ENCODE results near the gene LY6G5B. TPM values are rescaled to one million over a fixed set of nuclear protein-coding genes. Genes with fewer than 3 reads are reported as not detected.

LY6G5B gene
- total RNA-seq, 2 experiments from 2014 or later: 16.1 to 25.0 TPM

DNA sequence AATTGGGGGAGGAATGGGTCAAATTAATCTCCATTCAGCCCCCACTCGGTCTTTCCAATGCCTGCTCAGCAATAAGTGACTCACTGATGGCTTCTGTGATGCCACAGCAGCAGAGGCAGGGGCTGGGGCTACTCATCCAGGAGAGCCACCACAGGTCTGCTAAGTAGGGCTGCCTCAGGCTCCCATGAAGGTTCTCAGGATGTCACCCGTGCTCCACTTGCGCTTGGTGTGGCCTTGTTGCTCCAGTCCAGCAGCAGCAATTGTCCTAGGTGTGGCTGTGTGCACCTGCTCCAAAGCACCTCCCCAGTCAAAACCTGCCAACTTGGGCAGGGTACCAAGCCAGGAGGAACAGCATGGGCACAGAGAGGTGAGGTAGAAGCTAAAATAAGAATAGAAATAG, 52.4 kb downstream of the LY6G5B start:
- no peak for DNase-seq
- H3K27me3 Mint-ChIP-seq: peaks cover 3% of the 10 kb centered on the region
- H3K9me3 Mint-ChIP-seq (ENCODE audit: low read depth): no peaks in the 10 kb centered on the region
- CTCF ChIA-PET: interaction anchor here (2.2 to 2.3 kb wide), 3 partner anchors 16 to 69 kb away, joined by 6 to 8 read pairs (median 7); no protein-coding TSS in a partner anchor
- no peak overlapping the region for H3K27ac Mint-ChIP-seq
- peaks cover 29% of the 10 kb centered on the region for H3K4me1 Mint-ChIP-seq
- no peak for ATAC-seq
- H3K4me3 Mint-ChIP-seq: no peak overlapping the region
- peaks cover 5% of the 10 kb centered on the region for H3K36me3 Mint-ChIP-seq

Small RNA genes lying within 50 kb of the gene (microRNA-seq; reads per million reads assigned to microRNA genes)
- gene MIR4646 (not detected), gene MIR6832 (not detected)

Other genes starting within 250 kb of the LY6G5B start
- gene MICB, start 171.8 kb upstream of the LY6G5B start, total RNA-seq: 10 to 100 TPM; 44.1 to 63.8 TPM
- not detected for gene MCCD1, start 141.0 kb upstream of the LY6G5B start, total RNA-seq
- 100 to 1,000 TPM; 495 to 503 TPM for gene DDX39B, start 128.0 kb upstream of the LY6G5B start, total RNA-seq
- gene ATP6V1G2, start 123.4 kb upstream of the LY6G5B start, total RNA-seq: 1 to 10 TPM; 1.0 to 3.8 TPM
- gene NFKBIL1, start 122.4 kb upstream of the LY6G5B start, total RNA-seq: 10 to 100 TPM; 13.6 to 16.2 TPM
- 10 to 100 TPM; 21.8 to 70.0 TPM for gene LTA, start 97.7 kb upstream of the LY6G5B start, total RNA-seq
- gene TNF, start 94.4 kb upstream of the LY6G5B start, total RNA-seq: 10 to 100 TPM; 58.8 to 65.1 TPM
- 100 to 1,000 TPM; 608 to 839 TPM for gene LTB, start 87.6 kb upstream of the LY6G5B start, total RNA-seq
- 100 to 1,000 TPM in 1 of 2 experiments, 10 to 100 TPM in 1; 71.6 to 109 TPM for gene LST1, start 83.7 kb upstream of the LY6G5B start, total RNA-seq
- 100 to 1,000 TPM; 137 to 152 TPM for gene NCR3, start 77.0 kb upstream of the LY6G5B start, total RNA-seq
- gene AIF1, start 54.7 kb upstream of the LY6G5B start, total RNA-seq: 10 to 100 TPM; 47.4 to 63.4 TPM
- gene PRRC2A, start 49.3 kb upstream of the LY6G5B start, total RNA-seq: 100 to 1,000 TPM; 265 to 286 TPM
- 100 to 1,000 TPM; 243 to 245 TPM for gene BAG6, start 17.3 kb upstream of the LY6G5B start, total RNA-seq
- gene APOM, start 14.1 kb upstream of the LY6G5B start, total RNA-seq: 1 to 10 TPM; 1.9 to 3.7 TPM
- 10 to 100 TPM; 24.7 to 27.2 TPM for gene C6orf47, start 9.2 kb upstream of the LY6G5B start, total RNA-seq
- gene GPANK1, start 5.0 kb upstream of the LY6G5B start, total RNA-seq: 10 to 100 TPM; 34.9 to 41.6 TPM
- 100 to 1,000 TPM; 206 to 236 TPM for gene CSNK2B, start 3.9 kb upstream of the LY6G5B start, total RNA-seq
- 1 to 10 TPM; 2.6 to 3.8 TPM for gene LY6G5C, start 11.1 kb downstream of the LY6G5B start, total RNA-seq
- 10 to 100 TPM; 49.0 to 56.7 TPM for gene ABHD16A, start 33.3 kb downstream of the LY6G5B start, total RNA-seq
- not detected for gene LY6G6F, start 36.9 kb downstream of the LY6G5B start, total RNA-seq
- gene LY6G6D, start 45.4 kb downstream of the LY6G5B start, total RNA-seq: not detected
- not detected for gene LY6G6C, start 51.8 kb downstream of the LY6G5B start, total RNA-seq
- gene MPIG6B, start 53.4 kb downstream of the LY6G5B start, total RNA-seq: under 1 TPM; 0.20 to 0.33 TPM
- gene DDAH2, start 59.3 kb downstream of the LY6G5B start, total RNA-seq: 10 to 100 TPM; 13.6 to 23.4 TPM
- gene CLIC1, start 66.6 kb downstream of the LY6G5B start, total RNA-seq: 100 to 1,000 TPM; 544 to 561 TPM
- 100 to 1,000 TPM in 1 of 2 experiments, 10 to 100 TPM in 1; 75.6 to 109 TPM for gene MSH5, start 70.0 kb downstream of the LY6G5B start, total RNA-seq
- gene SAPCD1, start 92.7 kb downstream of the LY6G5B start, total RNA-seq: 10 to 100 TPM; 12.8 to 19.2 TPM
- 1 to 10 TPM; 5.7 to 6.4 TPM for gene VWA7, start 107.4 kb downstream of the LY6G5B start, total RNA-seq
- 100 to 1,000 TPM; 107 to 140 TPM for gene VARS1, start 125.8 kb downstream of the LY6G5B start, total RNA-seq
- 100 to 1,000 TPM; 124 to 129 TPM for gene LSM2, start 137.0 kb downstream of the LY6G5B start, total RNA-seq
- gene HSPA1L, start 145.3 kb downstream of the LY6G5B start, total RNA-seq: 1 to 10 TPM; 2.9 to 3.1 TPM
- 100 to 1,000 TPM; 124 to 137 TPM for gene HSPA1A, start 145.6 kb downstream of the LY6G5B start, total RNA-seq
- 10 to 100 TPM; 64.6 to 71.6 TPM for gene HSPA1B, start 157.8 kb downstream of the LY6G5B start, total RNA-seq
- 10 to 100 TPM; 13.0 to 21.5 TPM for gene NEU1, start 192.8 kb downstream of the LY6G5B start, total RNA-seq
- not detected for gene SLC44A4, start 209.0 kb downstream of the LY6G5B start, total RNA-seq
- 10 to 100 TPM; 78.7 to 79.0 TPM for gene EHMT2, start 227.7 kb downstream of the LY6G5B start, total RNA-seq
- gene ZBTB12, start 232.1 kb downstream of the LY6G5B start, total RNA-seq: 1 to 10 TPM; 1.5 to 3.3 TPM

Measured in activated CD8-positive, alpha-beta memory T cell treated with anti-CD3 and anti-CD28 coated beads, Interleukin-2, amount 10 ng/mL, durations not matched to agents 7 days and 5 days (primary cell).